ENCODE results near the gene THOC3.
A peak's percentile ranks its signal among the peaks of the same experiment; 100 is the strongest.
"Not testable (repeated sequence)": the region's sequence is repeated elsewhere in the genome, so short reads cannot be mapped to it uniquely, and the experiment has no call there.

The THOC3 gene, protein sequence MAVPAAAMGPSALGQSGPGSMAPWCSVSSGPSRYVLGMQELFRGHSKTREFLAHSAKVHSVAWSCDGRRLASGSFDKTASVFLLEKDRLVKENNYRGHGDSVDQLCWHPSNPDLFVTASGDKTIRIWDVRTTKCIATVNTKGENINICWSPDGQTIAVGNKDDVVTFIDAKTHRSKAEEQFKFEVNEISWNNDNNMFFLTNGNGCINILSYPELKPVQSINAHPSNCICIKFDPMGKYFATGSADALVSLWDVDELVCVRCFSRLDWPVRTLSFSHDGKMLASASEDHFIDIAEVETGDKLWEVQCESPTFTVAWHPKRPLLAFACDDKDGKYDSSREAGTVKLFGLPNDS

DNA sequence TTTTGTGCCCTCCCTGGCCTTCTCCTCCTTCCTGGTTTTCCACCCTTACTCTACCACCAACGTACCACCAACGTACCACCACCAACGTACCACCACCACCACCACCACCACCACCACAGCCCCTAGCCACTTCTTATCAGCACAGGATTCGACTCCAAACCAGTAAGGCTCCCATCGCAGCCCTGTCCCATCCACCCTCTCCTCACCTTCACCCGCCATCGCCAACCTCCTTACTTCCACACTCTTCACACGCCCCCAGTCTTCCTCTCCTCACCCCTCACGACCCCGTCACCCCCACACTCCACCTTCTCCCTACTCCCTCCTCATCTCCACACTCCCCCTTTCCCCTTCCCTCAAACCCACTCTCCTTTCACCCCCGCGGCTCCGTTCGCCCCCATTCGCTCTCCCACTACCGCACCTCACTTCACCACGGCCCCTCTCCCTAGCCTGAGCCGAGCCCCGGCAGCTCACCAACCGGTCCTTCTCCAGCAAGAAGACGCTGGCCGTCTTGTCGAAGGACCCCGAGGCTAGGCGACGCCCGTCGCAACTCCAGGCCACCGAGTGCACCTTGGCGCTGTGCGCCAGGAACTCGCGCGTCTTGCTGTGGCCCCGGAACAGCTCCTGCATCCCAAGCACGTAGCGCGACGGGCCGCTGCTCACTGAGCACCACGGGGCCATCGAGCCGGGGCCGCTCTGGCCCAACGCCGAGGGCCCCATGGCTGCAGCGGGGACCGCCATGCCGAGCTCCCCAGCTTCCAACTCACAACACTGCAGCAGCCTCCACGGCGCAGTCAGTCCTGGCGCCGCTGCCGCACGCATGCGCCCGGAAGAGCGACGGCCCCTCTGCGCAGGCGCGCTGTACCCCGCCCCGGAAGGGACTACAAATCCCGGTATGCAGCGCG lies at the start of gene THOC3:
TSS of gene THOC3 (minus strand) at position 845 of the 902 bp plus-strand sequence. CDS start at position 738, 107 bp downstream.
- not testable (repeated sequence) for H3K4me1 ChIP-seq (ENCODE audit: low read depth, poor library complexity, severe bottlenecking); H3K4me3 ChIP-seq (IDR thresholded peaks at IDR 0.05; ENCODE audit: insufficient read depth, low read depth, low read length); H4K20me1 ChIP-seq (ENCODE audit: insufficient read depth); H3K27me3 ChIP-seq (ENCODE audit: insufficient read depth, low read depth); H3K79me2 ChIP-seq (ENCODE audit: insufficient read depth, low read depth); H3K27ac ChIP-seq; H3K36me3 ChIP-seq (ENCODE audit: insufficient read depth)
- peak within 1 kb of the TSS; percentile 51; the same call in 1 of the 2 replicates for H3K4me2 ChIP-seq
- peak within 1 kb of the TSS; percentile 30; the same call in 1 of the 2 replicates for H3K9ac ChIP-seq
- peak within 1 kb of the TSS; percentile 66; the same call in 1 of the 2 replicates for H2AFZ ChIP-seq (ENCODE audit: low read depth)

DNA sequence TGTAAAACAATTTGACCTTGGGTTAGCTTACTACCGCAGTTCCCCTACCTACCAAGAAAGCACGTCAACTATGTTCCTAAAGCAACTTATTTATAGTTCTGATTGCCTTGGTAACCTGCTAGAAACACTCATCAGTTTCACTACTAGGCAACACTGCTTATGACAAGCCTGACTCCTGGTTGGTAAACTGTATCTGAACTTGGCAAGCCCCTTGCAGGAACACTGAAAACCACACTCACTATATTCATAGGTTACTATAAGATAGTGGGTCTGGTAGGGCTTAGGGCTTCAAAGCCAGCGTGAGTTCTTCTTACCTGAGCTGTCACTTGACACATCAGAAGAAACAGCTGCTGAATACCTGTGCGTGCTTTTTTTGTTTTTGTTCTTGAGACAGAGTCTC lies 49.2 kb upstream of the THOC3 start:
- not testable (repeated sequence) for H3K4me2 ChIP-seq; H3K4me1 ChIP-seq (ENCODE audit: low read depth, poor library complexity, severe bottlenecking); H3K9ac ChIP-seq; H3K27ac ChIP-seq; H3K36me3 ChIP-seq (ENCODE audit: insufficient read depth); H3K4me3 ChIP-seq (IDR thresholded peaks at IDR 0.05; ENCODE audit: insufficient read depth, low read depth, low read length); H4K20me1 ChIP-seq (ENCODE audit: insufficient read depth); H3K27me3 ChIP-seq (ENCODE audit: insufficient read depth, low read depth); H2AFZ ChIP-seq (ENCODE audit: low read depth); H3K79me2 ChIP-seq (ENCODE audit: insufficient read depth, low read depth)

DNA sequence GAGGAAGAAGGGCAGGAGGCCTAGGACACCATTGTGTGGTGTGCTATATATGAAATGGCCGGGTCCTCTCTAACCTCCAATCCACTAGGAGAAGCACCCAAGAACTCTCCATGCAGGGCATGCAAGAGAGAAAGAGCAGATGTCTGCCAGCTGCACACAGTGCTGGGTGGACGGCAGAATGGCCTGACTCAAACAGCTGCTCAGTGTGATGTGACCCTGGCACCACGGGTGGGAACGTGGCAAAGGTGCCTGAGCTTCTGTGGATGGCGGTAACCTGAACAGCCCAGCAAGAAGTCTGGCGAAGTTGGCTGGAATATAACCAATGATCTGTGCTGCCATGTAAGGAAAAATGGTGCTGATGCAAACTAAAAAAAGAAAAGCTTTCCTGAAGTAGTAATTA lies 46.2 kb upstream of the THOC3 start:
- not testable (repeated sequence) for H2AFZ ChIP-seq (ENCODE audit: low read depth); H3K9ac ChIP-seq; H3K36me3 ChIP-seq (ENCODE audit: insufficient read depth); H3K4me3 ChIP-seq (IDR thresholded peaks at IDR 0.05; ENCODE audit: insufficient read depth, low read depth, low read length); H3K27me3 ChIP-seq (ENCODE audit: insufficient read depth, low read depth); H3K4me2 ChIP-seq; H4K20me1 ChIP-seq (ENCODE audit: insufficient read depth); H3K79me2 ChIP-seq (ENCODE audit: insufficient read depth, low read depth); H3K27ac ChIP-seq; H3K4me1 ChIP-seq (ENCODE audit: low read depth, poor library complexity, severe bottlenecking)

DNA sequence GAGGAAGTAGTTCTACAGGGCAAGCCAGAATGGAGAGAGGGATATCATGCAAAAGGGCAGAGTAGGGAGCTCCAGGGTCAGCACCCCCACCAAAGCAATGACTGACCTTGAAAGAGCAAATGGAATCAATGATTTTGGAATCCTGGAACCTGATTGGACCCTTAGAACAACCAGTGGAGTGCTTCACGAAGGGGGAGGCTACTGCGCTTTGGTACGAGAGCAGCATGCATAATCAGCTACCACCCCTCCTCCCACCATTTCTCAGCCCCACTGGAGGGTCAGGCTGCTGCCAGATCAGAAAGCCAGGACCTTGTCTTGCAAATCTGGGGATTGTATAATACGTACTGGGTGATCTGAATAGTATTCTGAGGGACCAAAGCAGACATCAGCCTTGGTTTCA lies 43.0 kb upstream of the THOC3 start:
- not testable (repeated sequence) for H3K79me2 ChIP-seq (ENCODE audit: insufficient read depth, low read depth); H3K36me3 ChIP-seq (ENCODE audit: insufficient read depth); H3K27ac ChIP-seq; H3K4me3 ChIP-seq (IDR thresholded peaks at IDR 0.05; ENCODE audit: insufficient read depth, low read depth, low read length); H4K20me1 ChIP-seq (ENCODE audit: insufficient read depth); H3K4me1 ChIP-seq (ENCODE audit: low read depth, poor library complexity, severe bottlenecking); H2AFZ ChIP-seq (ENCODE audit: low read depth); H3K9ac ChIP-seq; H3K27me3 ChIP-seq (ENCODE audit: insufficient read depth, low read depth); H3K4me2 ChIP-seq

DNA sequence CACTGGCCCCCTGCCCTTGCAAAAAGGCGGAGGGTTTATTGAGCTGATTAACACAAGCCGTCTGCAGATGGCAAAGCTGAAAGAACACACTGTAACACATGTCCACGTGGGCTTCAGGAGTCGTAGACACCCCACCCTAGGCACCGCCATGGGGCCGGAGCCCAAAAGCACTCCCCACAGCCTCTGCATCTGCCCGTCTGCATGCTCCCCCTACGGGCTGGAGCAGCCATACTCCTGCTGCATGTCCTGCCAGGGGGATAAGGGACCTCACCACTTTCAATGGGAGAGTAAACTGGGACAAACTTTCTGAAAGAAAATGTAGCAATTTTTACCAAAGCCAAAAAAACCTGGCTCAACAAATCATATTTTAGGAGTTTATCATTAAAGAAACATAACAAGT lies 42.1 kb upstream of the THOC3 start:
- not testable (repeated sequence) for H3K4me1 ChIP-seq (ENCODE audit: low read depth, poor library complexity, severe bottlenecking); H3K36me3 ChIP-seq (ENCODE audit: insufficient read depth); H3K4me2 ChIP-seq; H2AFZ ChIP-seq (ENCODE audit: low read depth); H3K79me2 ChIP-seq (ENCODE audit: insufficient read depth, low read depth); H3K4me3 ChIP-seq (IDR thresholded peaks at IDR 0.05; ENCODE audit: insufficient read depth, low read depth, low read length); H3K9ac ChIP-seq; H3K27me3 ChIP-seq (ENCODE audit: insufficient read depth, low read depth); H4K20me1 ChIP-seq (ENCODE audit: insufficient read depth); H3K27ac ChIP-seq

DNA sequence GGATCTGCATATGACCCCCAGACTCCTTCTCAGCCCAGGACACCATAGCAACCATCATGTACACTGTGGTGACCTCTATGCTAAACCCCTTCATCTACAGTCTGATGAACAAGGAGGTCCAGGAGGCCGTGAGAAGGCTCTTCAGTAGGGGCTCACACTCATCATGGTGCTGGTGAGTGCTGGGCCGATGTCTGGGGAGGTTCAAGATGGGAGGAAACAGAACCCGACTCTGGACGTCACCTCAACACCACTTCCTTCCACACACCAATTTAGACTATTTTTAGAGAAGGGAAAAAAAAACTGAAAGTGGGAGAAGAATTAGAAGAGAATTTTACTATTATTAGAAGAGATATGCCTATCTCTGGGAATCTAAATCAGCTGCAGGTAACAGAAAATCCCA lies 39.1 kb upstream of the THOC3 start:
- H3K79me2 ChIP-seq (ENCODE audit: insufficient read depth, low read depth); H3K27ac ChIP-seq; H3K9ac ChIP-seq; H3K4me2 ChIP-seq; H4K20me1 ChIP-seq (ENCODE audit: insufficient read depth); H3K36me3 ChIP-seq (ENCODE audit: insufficient read depth); H3K27me3 ChIP-seq (ENCODE audit: insufficient read depth, low read depth); H3K4me1 ChIP-seq (ENCODE audit: low read depth, poor library complexity, severe bottlenecking); H2AFZ ChIP-seq (ENCODE audit: low read depth); H3K4me3 ChIP-seq (IDR thresholded peaks at IDR 0.05; ENCODE audit: insufficient read depth, low read depth, low read length): not testable (repeated sequence)

DNA sequence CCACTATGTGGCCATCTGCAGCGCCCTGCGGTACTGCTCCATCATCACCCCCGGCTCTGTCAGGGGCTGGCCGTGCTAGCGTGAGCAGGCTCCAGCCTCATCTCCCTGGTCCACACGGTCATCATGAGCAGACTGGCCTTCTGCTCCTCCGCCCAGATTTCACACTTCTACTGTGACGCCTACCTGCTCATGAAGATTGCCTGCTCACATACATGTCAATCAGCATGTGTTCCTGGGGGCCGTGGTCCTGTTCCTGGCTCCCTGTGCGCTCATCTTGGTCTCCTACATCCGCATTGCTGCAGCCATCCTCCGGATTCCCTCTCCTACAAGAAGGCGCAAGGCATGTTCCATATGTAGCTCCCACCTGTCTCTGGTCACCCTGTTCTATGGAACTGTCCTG lies 38.7 kb upstream of the THOC3 start:
- H3K4me3 ChIP-seq (IDR thresholded peaks at IDR 0.05; ENCODE audit: insufficient read depth, low read depth, low read length); H3K36me3 ChIP-seq (ENCODE audit: insufficient read depth); H3K27me3 ChIP-seq (ENCODE audit: insufficient read depth, low read depth); H3K4me2 ChIP-seq; H3K4me1 ChIP-seq (ENCODE audit: low read depth, poor library complexity, severe bottlenecking); H3K79me2 ChIP-seq (ENCODE audit: insufficient read depth, low read depth); H3K27ac ChIP-seq; H2AFZ ChIP-seq (ENCODE audit: low read depth); H3K9ac ChIP-seq; H4K20me1 ChIP-seq (ENCODE audit: insufficient read depth): not testable (repeated sequence)

DNA sequence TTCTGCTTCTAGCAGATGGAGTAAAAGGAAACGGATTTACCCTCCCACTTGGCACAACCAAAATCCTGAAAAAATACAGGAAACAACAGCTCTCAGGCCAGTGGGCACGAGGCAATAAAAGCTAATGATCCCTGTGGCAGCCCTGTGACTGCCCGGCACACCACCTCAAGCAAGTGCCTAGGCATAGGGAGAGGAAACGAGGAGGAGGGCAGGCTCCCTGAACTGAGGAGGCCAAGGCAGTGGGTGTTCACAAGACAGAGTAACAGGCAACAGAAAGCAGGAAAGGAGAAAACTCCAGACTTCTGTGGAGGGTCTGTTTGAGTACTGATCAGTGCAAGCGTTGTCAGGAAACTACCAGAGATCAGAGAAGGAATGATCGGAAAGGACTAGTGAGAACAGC lies 29.9 kb upstream of the THOC3 start:
- H3K4me3 ChIP-seq (IDR thresholded peaks at IDR 0.05; ENCODE audit: insufficient read depth, low read depth, low read length), result not testable (repeated sequence)

DNA sequence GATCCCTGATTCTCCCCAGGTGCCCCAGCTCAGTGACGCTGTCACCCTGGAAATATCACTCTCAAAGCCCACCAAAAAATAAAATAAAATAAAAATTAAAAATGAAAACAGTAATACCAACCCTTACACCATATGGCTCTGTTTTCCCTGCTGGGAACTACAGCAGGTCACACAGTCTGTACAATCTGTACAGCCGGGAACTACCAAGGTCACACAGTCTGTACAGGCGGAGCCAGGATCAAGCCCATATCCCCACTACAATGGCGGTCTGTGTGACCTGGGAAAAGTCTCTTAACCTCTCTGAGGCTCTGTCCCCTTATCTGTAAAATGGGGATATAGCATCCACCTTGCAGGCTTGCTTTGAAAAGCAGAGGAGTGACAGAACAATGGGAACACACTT lies 29.4 kb upstream of the THOC3 start:
- H3K4me2 ChIP-seq; H3K4me3 ChIP-seq (IDR thresholded peaks at IDR 0.05; ENCODE audit: insufficient read depth, low read depth, low read length): not testable (repeated sequence)

More for the DNA sequence above, 29.9 kb upstream of the THOC3 start:
- H3K27ac ChIP-seq; H2AFZ ChIP-seq (ENCODE audit: low read depth); H3K4me1 ChIP-seq (ENCODE audit: low read depth, poor library complexity, severe bottlenecking); H3K9ac ChIP-seq; H4K20me1 ChIP-seq (ENCODE audit: insufficient read depth); H3K4me2 ChIP-seq; H3K79me2 ChIP-seq (ENCODE audit: insufficient read depth, low read depth); H3K27me3 ChIP-seq (ENCODE audit: insufficient read depth, low read depth); H3K36me3 ChIP-seq (ENCODE audit: insufficient read depth): not testable (repeated sequence)

DNA sequence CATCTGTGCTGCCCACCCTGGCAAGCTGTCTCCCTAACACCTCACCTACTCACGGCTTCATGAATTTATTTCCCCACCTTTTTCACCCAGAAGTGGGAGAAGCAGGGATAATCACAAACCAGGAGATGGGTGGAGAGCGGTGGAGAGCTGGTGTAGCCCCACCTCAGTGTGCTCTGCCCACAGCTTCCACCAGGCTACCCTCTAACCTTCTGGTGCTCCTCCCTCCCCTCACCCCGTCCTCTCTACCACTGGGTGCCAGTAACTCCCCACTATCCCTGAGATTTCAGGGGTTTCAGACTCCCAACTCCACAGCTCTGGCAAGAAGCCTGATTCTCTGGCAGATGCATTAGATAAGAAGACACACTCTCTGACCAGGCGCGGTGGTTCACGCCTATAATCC lies 28.7 kb upstream of the THOC3 start:
- H4K20me1 ChIP-seq (ENCODE audit: insufficient read depth); H3K36me3 ChIP-seq (ENCODE audit: insufficient read depth): not testable (repeated sequence)

More for the DNA sequence above, 29.4 kb upstream of the THOC3 start:
- not testable (repeated sequence) for H4K20me1 ChIP-seq (ENCODE audit: insufficient read depth); H3K4me1 ChIP-seq (ENCODE audit: low read depth, poor library complexity, severe bottlenecking); H3K79me2 ChIP-seq (ENCODE audit: insufficient read depth, low read depth); H3K9ac ChIP-seq; H3K36me3 ChIP-seq (ENCODE audit: insufficient read depth); H2AFZ ChIP-seq (ENCODE audit: low read depth); H3K27ac ChIP-seq; H3K27me3 ChIP-seq (ENCODE audit: insufficient read depth, low read depth)

More for the DNA sequence above, 28.7 kb upstream of the THOC3 start:
- not testable (repeated sequence) for H3K79me2 ChIP-seq (ENCODE audit: insufficient read depth, low read depth); H3K9ac ChIP-seq; H3K4me3 ChIP-seq (IDR thresholded peaks at IDR 0.05; ENCODE audit: insufficient read depth, low read depth, low read length); H3K27ac ChIP-seq; H3K4me1 ChIP-seq (ENCODE audit: low read depth, poor library complexity, severe bottlenecking); H3K27me3 ChIP-seq (ENCODE audit: insufficient read depth, low read depth); H2AFZ ChIP-seq (ENCODE audit: low read depth); H3K4me2 ChIP-seq
